Measurements from ENCODE around the gene RPS19. TPM values are rescaled to one million over a fixed set of nuclear protein-coding genes. Genes with fewer than 3 reads are reported as not detected.
"Not testable (repeated sequence)": the region's sequence is repeated elsewhere in the genome, so short reads cannot be mapped to it uniquely, and the experiment has no call there.

The RPS19 gene
- total RNA-seq, 3 donors from 2014 or later = 3,437 to 3,718 (median 3,468) TPM

- H3K4me1 Mint-ChIP-seq (ENCODE audit: low read depth) = peaks cover 35% of the 10 kb centered on the region
- H3K9me3 Mint-ChIP-seq = no peaks in the 10 kb centered on the region
- peaks cover 24% of the 10 kb centered on the region for H3K36me3 Mint-ChIP-seq (ENCODE audit: insufficient read depth)
- ATAC-seq (no peak), DNase-seq (no peak)
- peaks cover 5% of the 10 kb centered on the region for H3K27me3 Mint-ChIP-seq (ENCODE audit: low read depth)
- no peak overlapping the region for H3K4me3 Mint-ChIP-seq
Measured at GRCh38 chr19:41907994-41908615, 48.0 kb downstream of the RPS19 start.

- DNase-seq (no peak), ATAC-seq (no peak)
- H3K4me1 Mint-ChIP-seq (ENCODE audit: low read depth) = peaks cover 39% of the 10 kb centered on the region
- H3K9me3 Mint-ChIP-seq = no peaks in the 10 kb centered on the region
- peaks cover 21% of the 10 kb centered on the region for H3K36me3 Mint-ChIP-seq (ENCODE audit: insufficient read depth)
- no peak overlapping the region for H3K4me3 Mint-ChIP-seq
- peaks cover 8% of the 10 kb centered on the region for H3K27me3 Mint-ChIP-seq (ENCODE audit: low read depth)
Measured at GRCh38 chr19:41908724-41909464, 48.8 kb downstream of the RPS19 start.

- Mint-ChIP-seq H3K4me3 (no peak overlapping the region), H3K9me3 (no peaks in the 10 kb centered on the region), H3K27me3 (ENCODE audit: low read depth) (peaks cover 13% of the 10 kb centered on the region), H3K36me3 (ENCODE audit: insufficient read depth) (peaks cover 15% of the 10 kb centered on the region), H3K4me1 (ENCODE audit: low read depth) (peaks cover 40% of the 10 kb centered on the region)
- ATAC-seq (no peak), DNase-seq (no peak)
Measured at GRCh38 chr19:41909706-41910105, 49.7 kb downstream of the RPS19 start.

GRCh38 chr19:41910240-41910991 lies 50.4 kb downstream of the RPS19 start:
- Mint-ChIP-seq H3K36me3 (ENCODE audit: insufficient read depth) (peaks cover 14% of the 10 kb centered on the region), H3K4me1 (ENCODE audit: low read depth) (peaks cover 38% of the 10 kb centered on the region)
- DNase-seq = no peak

GRCh38 chr19:41910992-41911888 lies 51.2 kb downstream of the RPS19 start:
- Mint-ChIP-seq H3K9me3 (no peaks in the 10 kb centered on the region), H3K27me3 (ENCODE audit: low read depth) (peaks cover 13% of the 10 kb centered on the region), H3K36me3 (ENCODE audit: insufficient read depth) (peaks cover 10% of the 10 kb centered on the region), H3K4me1 (ENCODE audit: low read depth) (peaks cover 34% of the 10 kb centered on the region), H3K4me3 (no peak overlapping the region)
- ATAC-seq (no peak), DNase-seq (no peak)

More at GRCh38 chr19:41910240-41910991, 50.4 kb downstream of the RPS19 start:
- no peaks in the 10 kb centered on the region for H3K9me3 Mint-ChIP-seq
- H3K4me3 Mint-ChIP-seq = no peak overlapping the region
- H3K27me3 Mint-ChIP-seq (ENCODE audit: low read depth) = peaks cover 13% of the 10 kb centered on the region
- no peak for ATAC-seq

- Mint-ChIP-seq H3K4me1 (ENCODE audit: low read depth) (peaks cover 32% of the 10 kb centered on the region), H3K4me3 (peak overlapping the region; percentile 0), H3K27me3 (ENCODE audit: low read depth) (peaks cover 13% of the 10 kb centered on the region), H3K36me3 (ENCODE audit: insufficient read depth) (peaks cover 7% of the 10 kb centered on the region), H3K9me3 (no peaks in the 10 kb centered on the region)
- ATAC-seq (no peak), DNase-seq (no peak)
Measured at GRCh38 chr19:41911889-41912731, 52.1 kb downstream of the RPS19 start.

- ATAC-seq (peak; percentile 19 to 26), DNase-seq (no peak)
- H3K4me1 Mint-ChIP-seq (ENCODE audit: low read depth) = peaks cover 32% of the 10 kb centered on the region
- no peaks in the 10 kb centered on the region for H3K9me3 Mint-ChIP-seq
- no peak overlapping the region for H3K4me3 Mint-ChIP-seq
- peaks cover 13% of the 10 kb centered on the region for H3K27me3 Mint-ChIP-seq (ENCODE audit: low read depth)
- peaks cover 5% of the 10 kb centered on the region for H3K36me3 Mint-ChIP-seq (ENCODE audit: insufficient read depth)
Measured at GRCh38 chr19:41912899-41913537, 53.0 kb downstream of the RPS19 start.

- Mint-ChIP-seq H3K36me3 (ENCODE audit: insufficient read depth) (peaks cover 5% of the 10 kb centered on the region), H3K27me3 (ENCODE audit: low read depth) (peaks cover 13% of the 10 kb centered on the region), H3K4me3 (no peak overlapping the region), H3K4me1 (ENCODE audit: low read depth) (peaks cover 32% of the 10 kb centered on the region), H3K9me3 (no peaks in the 10 kb centered on the region)
- ATAC-seq (peak in 1 of 2 donors; percentile 20), DNase-seq (no peak)
Measured at GRCh38 chr19:41913538-41914423, 53.7 kb downstream of the RPS19 start.

GRCh38 chr19:41914424-41914834 lies 54.4 kb downstream of the RPS19 start:
- not testable (repeated sequence) for H3K36me3 Mint-ChIP-seq (ENCODE audit: insufficient read depth); H3K9me3 Mint-ChIP-seq; H3K4me3 Mint-ChIP-seq; DNase-seq; ATAC-seq
- H3K4me1 Mint-ChIP-seq (ENCODE audit: low read depth) = peaks cover 32% of the 10 kb centered on the region
- peaks cover 13% of the 10 kb centered on the region for H3K27me3 Mint-ChIP-seq (ENCODE audit: low read depth)

- H3K4me1 Mint-ChIP-seq (ENCODE audit: low read depth) = peaks cover 31% of the 10 kb centered on the region
- H3K4me3 Mint-ChIP-seq = no peak overlapping the region
- H3K9me3 Mint-ChIP-seq = no peaks in the 10 kb centered on the region
- peaks cover 13% of the 10 kb centered on the region for H3K27me3 Mint-ChIP-seq (ENCODE audit: low read depth)
- H3K36me3 Mint-ChIP-seq (ENCODE audit: insufficient read depth) = peaks cover 5% of the 10 kb centered on the region
- ATAC-seq (no peak), DNase-seq (no peak)
Measured at GRCh38 chr19:41915021-41915775, 55.1 kb downstream of the RPS19 start.

GRCh38 chr19:41915776-41916414 lies 55.8 kb downstream of the RPS19 start:
- H3K9me3 Mint-ChIP-seq = no peaks in the 10 kb centered on the region
- H3K4me1 Mint-ChIP-seq (ENCODE audit: low read depth) = peaks cover 24% of the 10 kb centered on the region
- no peak for DNase-seq
- peaks cover 13% of the 10 kb centered on the region for H3K27me3 Mint-ChIP-seq (ENCODE audit: low read depth)
- ATAC-seq = no peak
- H3K4me3 Mint-ChIP-seq = no peak overlapping the region
- H3K36me3 Mint-ChIP-seq (ENCODE audit: insufficient read depth) = no peaks in the 10 kb centered on the region

Measured in activated T-cell treated with anti-CD3 and anti-CD28 coated beads, Interleukin-2, amount 50 U/mL, for 4 hours (primary cell).